Fibroblast of lung (primary cell): ENCODE measurements around the gene SEPHS1. TPM values are rescaled to one million over a fixed set of nuclear protein-coding genes. Genes with fewer than 3 reads are reported as not detected.

Experiments
- DNase-seq, 2 donors: peaks; one replicate each; pipeline versions ENCODE4 v3.0.0 to v3.0.0-alpha.2; 2010; ENCODE audit warnings: low read depth in 2 of 2
- H2AFZ ChIP-seq: 2 replicates; pipeline ENCODE4 v1.5.1; 2012; ENCODE audit warnings: low read length, control low read depth, inconsistent platforms
- H3K27ac ChIP-seq: 2 replicates; pipeline ENCODE4 v1.5.1; 2011; ENCODE audit warnings: low read length, control low read depth; ENCODE audit not compliant: insufficient read depth
- H3K27me3 ChIP-seq: 2 replicates; pipeline ENCODE4 v1.5.1; 2011; ENCODE audit warnings: mild to moderate bottlenecking, low read length; ENCODE audit not compliant: control insufficient read depth, insufficient read depth
- H3K36me3 ChIP-seq: 2 replicates; pipeline ENCODE4 v1.5.1; 2011; ENCODE audit warnings: low read length; ENCODE audit not compliant: control insufficient read depth, insufficient read depth
- H3K4me1 ChIP-seq: 2 replicates; pipeline ENCODE4 v1.5.1; 2011; ENCODE audit warnings: low read length; ENCODE audit not compliant: control insufficient read depth, insufficient read depth; ENCODE audit errors: extremely low read depth
- H3K4me2 ChIP-seq: 2 replicates; pipeline ENCODE4 v1.5.1; 2011; ENCODE audit warnings: low read length, control low read depth; ENCODE audit not compliant: insufficient read depth; ENCODE audit errors: extremely low read depth
- H3K4me3 ChIP-seq, 4 experiments: fragments of 200-600 bp in 1 of 4; sonication (generic) in 1 of 4; replicated peaks in 1 of 4; 2 replicates each; pipeline ENCODE4 v1.5.1; 2011 to 2016; ENCODE audit warnings: low read length in 4 of 4, low read depth in 3 of 4, mild to moderate bottlenecking in 3 of 4, control low read depth in 2 of 4, inconsistent platforms in 1 of 4, mixed read lengths in 1 of 4; ENCODE audit not compliant: insufficient read depth in 1 of 4; ENCODE audit errors: control extremely low read depth in 1 of 4
- H3K79me2 ChIP-seq: 2 replicates; pipeline ENCODE4 v1.5.1; 2012; ENCODE audit warnings: mild to moderate bottlenecking, low read length, inconsistent platforms; ENCODE audit not compliant: control insufficient read depth, insufficient read depth
- H3K9ac ChIP-seq: 2 replicates; pipeline ENCODE4 v1.5.1; 2011; ENCODE audit warnings: mild to moderate bottlenecking, low read length, control low read depth; ENCODE audit not compliant: insufficient read depth
- H3K9me3 ChIP-seq: 2 replicates; pipeline ENCODE4 v1.5.1; 2012; ENCODE audit warnings: low read depth, low read length; ENCODE audit not compliant: control insufficient read depth, insufficient read depth
- H4K20me1 ChIP-seq: 2 replicates; pipeline ENCODE4 v1.5.1; 2011; ENCODE audit warnings: low read length; ENCODE audit not compliant: control insufficient read depth, insufficient read depth; ENCODE audit errors: extremely low read depth
- EZH2 ChIP-seq: IDR thresholded peaks from 2 replicates; pipeline ENCODE4 v1.5.1; 2012; ENCODE audit warnings: low read length, control low read depth, mild to moderate bottlenecking; ENCODE audit errors: missing control alignments
- polyA plus RNA-seq, 2 donors: library from polyadenylated mRNA; depleted of rRNA in 1 of 2; stranded (reverse) in 1 of 2; unstranded in 1 of 2; fragments of >200 nt; gene quantifications; 2 replicates each; pipeline ENCODE4 v1.2.1, GENCODE V29; 2011 to 2012; ENCODE audit warnings: missing spikeins in 1 of 2
- total RNA-seq: library from RNA; depleted of rRNA; stranded (reverse); fragments of >200 nt; gene quantifications from 2 replicates; pipeline ENCODE4 v1.2.1, GENCODE V29; 2014
- TF ChIP-seq, protein P1 (sequence below), 2 donors: IDR thresholded peaks in 1 of 2; conservative IDR thresholded peaks in 1 of 2; 1 replicate in 1 of 2; 2 replicates in 1 of 2; pipeline ENCODE4 v1.5.1; 2011 to 2012; ENCODE audit warnings: low read length in 2 of 2, control low read depth in 1 of 2, inconsistent platforms in 1 of 2, low read depth in 1 of 2, mild to moderate bottlenecking in 1 of 2

Gene SEPHS1
- total and polyA plus RNA-seq, 2 donors (not counting 1 experiment from before 2014, with no cell fraction given): 27.4 to 50.6 TPM

DNA sequence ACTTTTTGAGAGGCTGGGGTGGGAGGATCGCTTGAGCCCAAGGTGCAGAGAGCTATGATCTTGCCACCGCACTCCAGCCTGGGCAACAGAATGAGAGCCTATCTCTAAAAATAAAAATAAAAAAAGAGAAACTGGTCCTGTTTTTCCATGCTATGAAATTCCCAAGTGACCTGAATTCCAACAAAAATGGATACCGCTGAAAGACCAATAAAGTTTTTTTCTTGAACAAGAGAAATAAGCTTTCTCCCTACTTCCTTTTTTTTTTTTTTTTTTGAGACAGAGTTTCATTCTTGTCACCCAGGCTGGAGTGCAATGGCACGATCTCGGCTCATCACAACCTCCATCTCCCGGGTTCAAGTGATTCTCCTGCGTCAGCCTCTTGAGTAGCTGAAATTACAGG lies 12.5 kb upstream of the SEPHS1 start:
- H3K4me2 ChIP-seq: no peak overlapping the region
- H3K27ac ChIP-seq: no peak overlapping the region
- no peaks in the 10 kb centered on the region for H3K79me2 ChIP-seq
- no peaks in the 10 kb centered on the region for H4K20me1 ChIP-seq
- DNase-seq: no peak
- no peak for TF ChIP-seq EZH2
- TF ChIP-seq, protein P1, sequence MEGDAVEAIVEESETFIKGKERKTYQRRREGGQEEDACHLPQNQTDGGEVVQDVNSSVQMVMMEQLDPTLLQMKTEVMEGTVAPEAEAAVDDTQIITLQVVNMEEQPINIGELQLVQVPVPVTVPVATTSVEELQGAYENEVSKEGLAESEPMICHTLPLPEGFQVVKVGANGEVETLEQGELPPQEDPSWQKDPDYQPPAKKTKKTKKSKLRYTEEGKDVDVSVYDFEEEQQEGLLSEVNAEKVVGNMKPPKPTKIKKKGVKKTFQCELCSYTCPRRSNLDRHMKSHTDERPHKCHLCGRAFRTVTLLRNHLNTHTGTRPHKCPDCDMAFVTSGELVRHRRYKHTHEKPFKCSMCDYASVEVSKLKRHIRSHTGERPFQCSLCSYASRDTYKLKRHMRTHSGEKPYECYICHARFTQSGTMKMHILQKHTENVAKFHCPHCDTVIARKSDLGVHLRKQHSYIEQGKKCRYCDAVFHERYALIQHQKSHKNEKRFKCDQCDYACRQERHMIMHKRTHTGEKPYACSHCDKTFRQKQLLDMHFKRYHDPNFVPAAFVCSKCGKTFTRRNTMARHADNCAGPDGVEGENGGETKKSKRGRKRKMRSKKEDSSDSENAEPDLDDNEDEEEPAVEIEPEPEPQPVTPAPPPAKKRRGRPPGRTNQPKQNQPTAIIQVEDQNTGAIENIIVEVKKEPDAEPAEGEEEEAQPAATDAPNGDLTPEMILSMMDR (conservative IDR thresholded peaks at IDR 0.05 in 1 of 2, IDR thresholded peaks at IDR 0.05 in 1 of 2; ENCODE audit: low read depth in 1 of 2, low read length in 2 of 2): no peak
- no peak overlapping the region for H3K4me3 ChIP-seq
- H3K4me1 ChIP-seq: no peaks in the 10 kb centered on the region
- H3K27me3 ChIP-seq: no peaks in the 10 kb centered on the region
- H3K36me3 ChIP-seq: no peaks in the 10 kb centered on the region
- no peak overlapping the region for H3K9ac ChIP-seq
- no peak overlapping the region for H2AFZ ChIP-seq
- no peaks in the 10 kb centered on the region for H3K9me3 ChIP-seq

DNA sequence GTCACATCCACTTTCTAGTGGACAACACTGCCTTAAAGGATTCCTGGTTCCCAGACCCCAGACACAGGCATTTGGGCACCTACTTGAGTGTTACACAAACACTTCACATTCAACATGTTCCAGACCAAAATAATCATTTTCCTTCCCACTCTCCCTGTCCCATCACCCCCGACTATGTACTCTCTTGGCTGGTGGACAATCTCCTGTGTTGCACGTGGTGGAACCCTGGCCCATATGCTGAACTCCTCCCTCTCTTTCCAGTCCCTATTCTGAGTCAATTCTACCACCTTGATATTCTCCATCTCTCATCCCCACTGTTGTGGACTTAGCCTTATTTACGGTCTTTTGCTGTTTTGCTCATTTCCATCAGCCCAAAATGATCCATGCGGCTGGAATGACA lies 8.3 kb upstream of the SEPHS1 start:
- no peaks in the 10 kb centered on the region for H3K4me1 ChIP-seq
- no peaks in the 10 kb centered on the region for H3K36me3 ChIP-seq
- TF ChIP-seq EZH2: no peak
- TF ChIP-seq, protein P1 (conservative IDR thresholded peaks at IDR 0.05 in 1 of 2, IDR thresholded peaks at IDR 0.05 in 1 of 2; ENCODE audit: low read depth in 1 of 2, low read length in 2 of 2): no peak
- no peak overlapping the region for H3K4me3 ChIP-seq
- H2AFZ ChIP-seq: no peak overlapping the region
- no peak overlapping the region for H3K4me2 ChIP-seq
- no peaks in the 10 kb centered on the region for H3K9me3 ChIP-seq
- peaks cover 18% of the 10 kb centered on the region for H3K27me3 ChIP-seq
- DNase-seq: no peak
- H3K79me2 ChIP-seq: no peaks in the 10 kb centered on the region
- H4K20me1 ChIP-seq: no peaks in the 10 kb centered on the region
- no peak overlapping the region for H3K9ac ChIP-seq
- no peak overlapping the region for H3K27ac ChIP-seq

DNA sequence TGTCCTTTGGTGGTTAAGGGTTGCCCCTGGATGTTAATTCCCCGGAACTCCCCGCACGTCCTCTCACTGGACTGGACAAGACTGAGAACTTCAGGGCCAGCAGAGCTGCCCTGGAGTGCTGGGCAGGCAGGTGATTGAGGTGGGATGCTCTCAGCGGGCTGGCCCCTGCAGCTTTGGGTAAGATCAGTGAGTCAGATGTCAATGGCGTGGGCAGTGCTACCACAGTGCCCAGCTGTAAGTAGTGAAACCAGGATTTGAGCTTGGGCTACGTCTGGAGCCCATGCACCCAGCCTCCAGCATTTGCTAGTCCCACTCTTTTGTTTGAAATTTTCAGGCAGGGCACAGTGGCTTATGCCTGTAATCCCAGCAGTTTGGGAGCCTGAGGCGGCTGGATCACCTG lies 6.7 kb upstream of the SEPHS1 start:
- H3K36me3 ChIP-seq: no peaks in the 10 kb centered on the region
- no peak overlapping the region for H3K4me3 ChIP-seq
- H3K27ac ChIP-seq: no peak overlapping the region
- DNase-seq: no peak
- no peaks in the 10 kb centered on the region for H4K20me1 ChIP-seq
- no peak overlapping the region for H3K4me2 ChIP-seq
- TF ChIP-seq, protein P1 (conservative IDR thresholded peaks at IDR 0.05 in 1 of 2, IDR thresholded peaks at IDR 0.05 in 1 of 2; ENCODE audit: low read depth in 1 of 2, low read length in 2 of 2): no peak
- TF ChIP-seq EZH2: no peak
- H2AFZ ChIP-seq: no peak overlapping the region
- H3K9ac ChIP-seq: no peak overlapping the region
- H3K79me2 ChIP-seq: no peaks in the 10 kb centered on the region
- peaks cover 3% of the 10 kb centered on the region for H3K4me1 ChIP-seq
- H3K9me3 ChIP-seq: no peaks in the 10 kb centered on the region
- peaks cover 22% of the 10 kb centered on the region for H3K27me3 ChIP-seq
